Suppressor macrophage treated with lipopolysaccharide for 4 hours (primary cell): Measurements from ENCODE around the gene MT1H.
"Not testable (repeated sequence)": the region's sequence is repeated elsewhere in the genome, so short reads cannot be mapped to it uniquely, and the experiment has no call there.

Source experiments
- DNase-seq: peaks from one replicate; pipeline ENCODE4 v3.0.0-alpha.2; 2020

Gene MT1H

GRCh38 chr16:56669005-56669839, at the start of gene MT1H:
Gene MT1H (plus strand): TSS chr16:56669814. CDS start chr16:56669885, 71 bp downstream.
- DNase-seq, result no peak

- no peak for DNase-seq
These were observed 49.2 kb upstream of the MT1H start for GRCh38 chr16:56620339-56620897.

- not testable (repeated sequence) for DNase-seq
These were observed 47.8 kb upstream of the MT1H start for GRCh38 chr16:56621665-56622445.

GRCh38 chr16:56623184-56623583, 46.4 kb upstream of the MT1H start:
- not testable (repeated sequence) for DNase-seq

- no peak for DNase-seq
These were observed 46.0 kb upstream of the MT1H start for GRCh38 chr16:56623637-56624036.

- DNase-seq, result peak; percentile 87
These were observed 44.3 kb upstream of the MT1H start, which contains the start of gene MT1E for GRCh38 chr16:56625140-56625942. Gene MT1E (plus strand): TSS chr16:56625781. CDS start chr16:56625852, 71 bp downstream.

- peak; percentile 57 for DNase-seq
These were observed 43.5 kb upstream of the MT1H start for GRCh38 chr16:56625943-56626654.

- no peak for DNase-seq
These were observed 42.9 kb upstream of the MT1H start for GRCh38 chr16:56626685-56627084.

GRCh38 chr16:56628486-56629350, 40.9 kb upstream of the MT1H start:
- no peak for DNase-seq

GRCh38 chr16:56629531-56629930, 40.1 kb upstream of the MT1H start:
- DNase-seq, result no peak

GRCh38 chr16:56630134-56630533, 39.5 kb upstream of the MT1H start:
- DNase-seq, result peak; percentile 61

- DNase-seq, result no peak
These were observed 38.4 kb upstream of the MT1H start for GRCh38 chr16:56631197-56631596.

GRCh38 chr16:56631832-56632155, 37.8 kb upstream of the MT1H start:
- no peak for DNase-seq

GRCh38 chr16:56632156-56632847, 37.3 kb upstream of the MT1H start, which contains the start of gene MT1M:
Gene MT1M (plus strand): TSS chr16:56632659. CDS start chr16:56632732, 73 bp downstream.
- peak; percentile 43 for DNase-seq

- no peak for DNase-seq
These were observed 36.7 kb upstream of the MT1H start for GRCh38 chr16:56632848-56633365.

- no peak for DNase-seq
These were observed 36.1 kb upstream of the MT1H start for GRCh38 chr16:56633535-56633934.

- DNase-seq, result no peak
These were observed 34.7 kb upstream of the MT1H start for GRCh38 chr16:56634715-56635440.

- DNase-seq, result no peak
These were observed 34.1 kb upstream of the MT1H start for GRCh38 chr16:56635441-56635967.
